OCI-LY3 (cell line): ENCODE data around the gene SUSD4.

Source experiments
- EZH2phosphoT487 ChIP-seq: fragments of 200-600 bp; shearing (Covaris generic); IDR thresholded peaks from 2 replicates; pipeline ENCODE4 v1.6.1; 2018; ENCODE audit warnings: antibody characterized with exemption, mixed run types, low read depth
- TF ChIP-seq, protein P1 (sequence below): fragments of 200-600, 300-600 bp; sonication (generic); IDR thresholded peaks from 2 replicates; pipeline ENCODE4 v1.5.1; 2014; ENCODE audit warnings: antibody characterized with exemption, low read length, low read depth

DNA sequence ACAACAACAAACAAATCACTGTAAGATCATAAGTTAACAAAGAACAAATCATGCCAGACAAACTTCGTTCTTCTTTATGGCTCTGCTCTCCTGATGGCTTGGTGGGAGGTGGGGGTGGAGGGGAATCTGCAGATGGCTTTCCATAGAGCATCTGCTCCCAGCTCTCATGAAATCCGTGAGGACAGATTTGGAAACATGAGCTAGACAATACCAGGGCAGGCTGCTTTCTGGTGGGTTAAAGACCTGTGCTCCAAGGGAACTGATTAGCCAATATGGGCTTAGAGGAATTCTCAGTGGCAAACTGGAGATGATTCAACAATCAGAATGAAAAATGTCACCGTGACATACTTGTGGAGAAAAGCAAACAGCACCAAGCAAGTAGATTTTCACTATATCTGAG, 151.5 kb downstream of the SUSD4 start:
- TF ChIP-seq, protein P1, sequence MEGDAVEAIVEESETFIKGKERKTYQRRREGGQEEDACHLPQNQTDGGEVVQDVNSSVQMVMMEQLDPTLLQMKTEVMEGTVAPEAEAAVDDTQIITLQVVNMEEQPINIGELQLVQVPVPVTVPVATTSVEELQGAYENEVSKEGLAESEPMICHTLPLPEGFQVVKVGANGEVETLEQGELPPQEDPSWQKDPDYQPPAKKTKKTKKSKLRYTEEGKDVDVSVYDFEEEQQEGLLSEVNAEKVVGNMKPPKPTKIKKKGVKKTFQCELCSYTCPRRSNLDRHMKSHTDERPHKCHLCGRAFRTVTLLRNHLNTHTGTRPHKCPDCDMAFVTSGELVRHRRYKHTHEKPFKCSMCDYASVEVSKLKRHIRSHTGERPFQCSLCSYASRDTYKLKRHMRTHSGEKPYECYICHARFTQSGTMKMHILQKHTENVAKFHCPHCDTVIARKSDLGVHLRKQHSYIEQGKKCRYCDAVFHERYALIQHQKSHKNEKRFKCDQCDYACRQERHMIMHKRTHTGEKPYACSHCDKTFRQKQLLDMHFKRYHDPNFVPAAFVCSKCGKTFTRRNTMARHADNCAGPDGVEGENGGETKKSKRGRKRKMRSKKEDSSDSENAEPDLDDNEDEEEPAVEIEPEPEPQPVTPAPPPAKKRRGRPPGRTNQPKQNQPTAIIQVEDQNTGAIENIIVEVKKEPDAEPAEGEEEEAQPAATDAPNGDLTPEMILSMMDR: no peak
- no peak for TF ChIP-seq EZH2phosphoT487
